ENCODE measurements around the gene RPLP2.
A peak's percentile ranks its signal among the peaks of the same experiment; 100 is the strongest.

RPLP2 gene

GRCh38 chr11:825366-826226 lies 15.8 kb downstream of the RPLP2 start:
- DNase-seq = no peak

- no peak for DNase-seq
These were observed 16.5 kb downstream of the RPLP2 start for GRCh38 chr11:826227-826621.

DNA sequence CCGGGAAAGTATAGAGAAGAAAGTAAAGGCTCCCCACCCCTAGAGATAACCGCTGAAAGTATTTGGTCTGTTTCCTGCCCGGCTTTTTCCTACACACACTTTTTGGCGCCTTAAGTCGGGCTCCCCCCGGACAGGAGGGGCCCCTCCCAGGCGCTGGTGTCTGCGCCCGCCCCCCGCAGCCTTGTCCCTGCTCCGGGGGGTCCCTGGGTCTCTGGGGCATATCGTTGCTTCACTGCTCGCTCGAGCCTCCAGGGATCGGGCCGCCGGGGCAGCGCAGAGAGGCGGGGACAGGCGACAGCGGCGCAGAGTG lies 17.0 kb downstream of the RPLP2 start:
- DNase-seq = no peak

DNA sequence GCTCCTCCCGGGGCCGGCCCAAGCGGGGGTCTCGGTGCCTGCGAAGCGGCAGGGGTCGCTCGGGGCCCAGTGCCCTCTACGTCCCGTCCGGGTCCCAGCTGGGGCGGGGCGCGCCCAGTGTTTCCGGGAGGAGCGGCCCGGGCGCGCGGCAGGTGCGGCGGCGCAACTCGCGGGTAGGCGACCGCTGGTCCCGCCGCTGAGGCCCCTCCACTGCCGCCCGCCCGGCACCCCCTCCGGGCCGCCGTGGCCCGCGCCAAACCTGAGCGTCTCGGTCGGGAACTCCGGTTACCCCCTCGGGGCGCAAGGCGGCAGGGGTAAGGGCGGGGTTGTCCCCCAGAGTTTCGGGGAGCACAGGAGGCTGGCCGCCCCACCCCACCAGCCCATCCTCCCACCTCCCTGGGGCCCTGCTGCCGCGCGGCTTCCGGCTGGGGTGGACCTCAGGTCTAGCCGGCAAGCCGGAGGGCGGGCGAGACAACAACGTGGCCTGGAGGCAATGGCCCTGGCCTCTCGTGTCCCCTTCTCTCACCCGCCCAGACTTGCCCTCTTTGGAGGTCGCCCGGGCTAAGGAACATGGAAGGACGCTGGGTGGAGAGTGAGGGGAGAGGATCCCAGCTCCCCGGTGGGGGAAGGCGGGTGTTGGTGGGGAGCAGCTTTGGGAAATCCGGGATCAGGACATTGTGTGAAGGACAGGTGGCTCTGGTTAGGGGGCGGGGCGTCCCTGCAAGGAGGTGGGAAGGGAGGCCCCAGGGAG lies 17.6 kb downstream of the RPLP2 start:
- DNase-seq = no peak

GRCh38 chr11:827897-828192 lies 18.1 kb downstream of the RPLP2 start, which contains the start of gene CRACR2B:
CRACR2B (plus strand) TSS chr11:827919; CDS start chr11:828608, 689 bp downstream.
- DNase-seq = no peak

- no peak for DNase-seq
These were observed 18.9 kb downstream of the RPLP2 start for GRCh38 chr11:828506-829175.

DNA sequence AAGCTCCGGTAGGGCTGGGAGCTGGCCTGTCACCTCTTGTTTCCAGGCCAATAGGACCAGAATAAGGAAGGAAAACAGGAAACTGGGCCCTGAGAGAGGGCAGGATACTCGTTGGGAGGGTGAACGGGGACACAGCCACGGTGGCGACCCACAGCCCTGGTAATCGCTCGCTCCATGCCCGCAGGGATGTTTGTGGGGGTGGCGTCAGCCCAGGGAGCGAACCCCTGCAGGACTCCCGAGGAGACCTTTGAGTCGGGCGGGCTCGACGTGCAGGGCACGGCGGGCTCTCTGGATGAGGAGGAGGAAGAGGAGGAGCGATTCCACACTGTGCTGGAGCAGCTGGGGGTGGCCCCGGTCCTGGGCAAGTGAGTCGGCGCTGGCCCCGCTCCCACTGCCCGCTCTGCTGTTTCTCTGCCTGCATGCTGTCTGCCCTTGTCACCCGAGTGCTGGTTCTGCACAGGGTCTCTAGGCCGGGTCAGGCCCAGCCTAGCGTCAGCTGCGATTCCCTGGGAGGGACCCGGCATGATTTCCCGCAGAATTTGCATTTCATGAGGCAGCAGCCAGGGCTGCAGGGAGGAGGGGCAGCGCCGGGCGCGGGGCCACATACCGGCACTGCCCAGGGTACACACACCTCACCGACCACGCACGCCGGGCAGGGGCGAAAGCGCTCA lies 19.5 kb downstream of the RPLP2 start:
- DNase-seq = no peak

DNA sequence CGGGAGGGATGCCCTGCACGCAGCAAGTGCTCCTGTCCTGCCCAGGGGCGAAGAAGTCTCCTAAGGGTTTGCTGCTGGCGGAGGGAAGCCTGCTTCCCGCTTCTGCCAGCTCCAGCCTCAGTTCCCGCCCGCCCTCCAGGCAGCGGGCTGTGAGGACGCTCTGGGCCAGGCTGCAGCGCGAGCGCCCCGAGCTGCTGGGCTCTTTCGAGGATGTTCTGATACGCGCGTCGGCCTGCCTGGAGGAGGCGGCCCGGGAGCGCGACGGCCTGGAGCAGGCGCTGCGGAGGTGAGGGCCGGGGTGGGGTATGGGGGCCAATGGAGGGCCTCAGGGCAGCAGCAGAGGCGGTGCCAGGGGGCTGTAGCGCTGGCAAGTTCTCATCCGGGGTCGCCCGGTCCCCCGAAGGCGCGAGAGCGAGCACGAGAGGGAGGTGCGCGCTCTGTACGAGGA lies 20.1 kb downstream of the RPLP2 start:
- DNase-seq = no peak

- peak; percentile 85 for DNase-seq
These were observed 20.7 kb downstream of the RPLP2 start for GRCh38 chr11:830295-831117.

- DNase-seq = no peak
These were observed 21.5 kb downstream of the RPLP2 start for GRCh38 chr11:831118-831864.

DNA sequence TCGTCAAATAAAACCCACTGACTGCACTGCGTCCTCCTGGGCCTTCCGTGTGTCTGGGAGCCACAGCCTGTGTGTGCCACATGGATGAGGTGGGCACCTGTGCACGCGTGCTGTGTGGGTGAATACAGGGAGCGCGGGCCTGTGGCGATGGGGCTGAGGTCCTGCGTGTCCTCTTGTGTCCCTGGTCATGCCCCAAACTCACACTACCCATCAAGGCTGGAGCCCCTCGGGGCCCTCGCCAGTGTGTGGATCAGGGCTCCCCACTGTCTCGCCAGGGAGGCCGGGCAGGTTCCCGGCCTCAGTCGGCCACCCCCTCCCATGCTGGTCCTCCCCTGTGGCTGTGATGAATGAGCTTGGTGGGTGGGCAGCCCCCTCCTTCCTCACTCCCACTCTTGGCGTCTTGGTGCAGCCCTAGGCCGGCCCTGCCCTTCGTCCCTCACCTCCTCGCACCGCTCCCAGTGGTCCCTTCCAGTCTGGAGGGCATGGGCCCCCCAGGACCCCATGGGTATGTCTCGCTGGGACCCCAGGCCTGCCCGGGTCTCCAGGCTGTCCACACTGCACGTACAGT lies 22.3 kb downstream of the RPLP2 start:
- DNase-seq = no peak

- DNase-seq = no peak
These were observed 22.9 kb downstream of the RPLP2 start, which contains the start of gene CD151 for GRCh38 chr11:832529-833113. CD151 (plus strand) TSS chr11:832952; CDS start chr11:836070, 3,118 bp downstream.

GRCh38 chr11:833114-833791 lies 23.5 kb downstream of the RPLP2 start:
- no peak for DNase-seq

DNA sequence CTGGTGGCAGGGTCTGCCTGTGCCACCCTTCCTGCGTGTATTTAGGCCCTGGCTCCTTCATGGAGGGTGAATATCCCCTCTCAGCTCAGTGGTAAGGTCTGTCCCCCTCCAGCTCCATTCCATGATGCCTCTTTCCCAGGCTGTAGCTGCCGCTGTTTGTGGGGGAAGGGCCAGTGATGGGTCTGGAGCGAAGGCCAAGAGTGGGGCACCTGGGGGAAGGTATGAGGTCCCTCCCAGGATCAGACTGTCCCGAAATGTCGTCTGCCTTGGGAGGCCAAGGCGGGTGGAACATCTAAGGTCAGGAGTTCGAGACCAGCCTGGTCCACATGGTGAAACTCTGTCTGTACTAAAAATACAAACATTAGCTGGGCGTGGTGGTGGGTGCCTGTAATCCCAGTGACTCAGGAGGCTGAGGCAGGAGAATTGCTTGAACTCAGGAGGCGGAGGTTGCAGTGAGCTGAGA lies 24.1 kb downstream of the RPLP2 start:
- DNase-seq = no peak

GRCh38 chr11:834371-835316 lies 24.9 kb downstream of the RPLP2 start:
- DNase-seq = no peak

- DNase-seq = no peak
These were observed 26.5 kb downstream of the RPLP2 start for GRCh38 chr11:836274-836673.

GRCh38 chr11:836700-837099 lies 26.9 kb downstream of the RPLP2 start:
- no peak for DNase-seq

DNA sequence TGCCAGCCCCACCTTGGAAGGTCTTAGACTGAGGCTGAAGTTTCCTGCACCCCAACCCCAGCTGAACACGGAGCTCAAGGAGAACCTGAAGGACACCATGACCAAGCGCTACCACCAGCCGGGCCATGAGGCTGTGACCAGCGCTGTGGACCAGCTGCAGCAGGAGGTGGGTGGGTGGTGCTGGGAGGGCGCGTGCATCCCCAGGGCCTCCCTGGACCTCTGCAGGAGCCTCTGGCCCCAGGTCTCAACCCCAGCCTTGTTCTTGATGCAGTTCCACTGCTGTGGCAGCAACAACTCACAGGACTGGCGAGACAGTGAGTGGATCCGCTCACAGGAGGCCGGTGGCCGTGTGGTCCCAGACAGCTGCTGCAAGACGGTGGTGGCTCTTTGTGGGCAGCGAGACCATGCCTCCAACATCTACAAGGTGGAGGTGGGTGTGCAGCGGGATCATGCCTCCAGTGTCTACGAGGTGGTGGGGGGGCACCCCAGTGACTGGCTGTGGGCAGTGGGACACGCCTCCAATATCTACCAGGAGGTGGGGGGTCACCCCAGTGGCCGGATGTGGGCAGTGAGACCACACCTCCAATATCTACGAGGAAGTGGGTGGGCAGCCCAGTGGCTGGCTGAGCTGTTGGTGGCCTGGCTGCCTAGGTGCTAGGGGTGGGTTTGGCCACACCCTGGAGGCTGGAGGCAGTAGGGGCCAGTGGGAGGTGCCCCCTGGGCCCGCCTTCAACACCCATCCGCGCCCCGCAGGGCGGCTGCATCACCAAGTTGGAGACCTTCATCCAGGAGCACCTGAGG lies 27.6 kb downstream of the RPLP2 start:
- DNase-seq = no peak

Data from femur (tissue), 1 donor.